GM19238 (cell line): ENCODE results near the gene MAP2.
"Not testable (repeated sequence)": the region's sequence is repeated elsewhere in the genome, so short reads cannot be mapped to it uniquely, and the experiment has no call there.

Experiments used
- DNase-seq: peaks from one replicate; pipeline ENCODE4 v3.0.0; 2011; ENCODE audit warnings: low spot score; ENCODE audit not compliant: insufficient read length

MAP2 gene

DNA sequence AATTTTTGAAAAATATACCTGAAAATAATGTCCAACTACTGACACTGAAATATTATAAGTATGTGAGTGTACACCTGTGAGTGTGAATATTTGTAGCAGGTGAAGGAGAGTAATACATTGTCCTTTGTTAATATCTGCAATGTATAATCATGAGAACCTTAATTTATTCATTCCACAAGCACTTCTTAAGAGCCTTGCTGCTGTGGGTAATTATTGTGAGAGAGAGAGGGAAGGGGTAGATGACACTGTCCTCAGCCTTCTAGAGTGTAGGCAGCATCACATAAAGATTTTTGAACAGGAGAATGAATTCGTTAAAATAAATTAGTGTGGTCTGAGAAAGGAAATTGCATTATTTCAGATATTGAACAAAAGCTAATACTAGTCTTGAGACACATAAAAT lies 157.2 kb downstream of the MAP2 start:
- DNase-seq, result no peak

DNA sequence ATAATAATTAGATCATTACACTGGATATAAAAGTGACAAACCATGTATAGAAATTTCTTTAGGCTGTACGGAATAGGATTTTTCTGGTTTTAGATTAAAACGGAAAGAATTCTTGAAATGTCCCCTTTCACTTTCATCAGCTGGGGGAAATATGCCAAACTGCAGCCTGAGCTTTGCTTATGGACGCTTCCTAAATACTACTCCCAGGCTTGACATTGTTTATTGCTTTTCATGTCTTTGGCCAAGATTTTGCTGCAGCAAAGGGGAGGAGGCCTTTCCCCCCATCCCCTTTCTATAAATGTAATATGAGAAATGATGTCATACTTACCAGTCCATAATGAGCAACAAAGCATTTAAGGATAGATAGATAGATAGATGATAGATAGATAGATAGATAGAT lies 158.4 kb downstream of the MAP2 start:
- DNase-seq, result no peak

GRCh38 chr2:209584472-209584871 lies 160.6 kb downstream of the MAP2 start:
- no peak for DNase-seq

DNA sequence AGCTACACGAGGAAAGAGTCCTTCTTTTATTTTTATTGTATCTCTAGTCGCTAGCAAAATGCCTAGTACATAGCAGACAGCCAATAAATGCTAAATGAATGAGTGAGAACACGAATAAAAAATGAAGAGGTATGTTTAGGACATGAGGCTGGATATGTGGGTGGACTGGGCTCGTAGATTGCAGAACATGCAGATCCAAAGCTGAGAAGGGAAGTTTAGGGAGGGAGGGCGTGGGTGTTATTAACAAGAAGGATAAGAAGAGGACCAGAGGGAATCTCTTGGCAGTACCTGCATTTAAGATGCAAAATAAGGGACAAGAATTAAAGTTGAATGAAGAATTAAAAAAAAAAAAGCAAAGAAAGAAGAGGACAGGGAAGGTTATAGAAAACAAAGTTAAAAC lies 161.1 kb downstream of the MAP2 start:
- no peak for DNase-seq

GRCh38 chr2:209591021-209591420 lies 167.2 kb downstream of the MAP2 start:
- no peak for DNase-seq

- DNase-seq, result no peak
These were observed 168.3 kb downstream of the MAP2 start for GRCh38 chr2:209592106-209592505.

- DNase-seq, result no peak
These were observed 170.1 kb downstream of the MAP2 start for GRCh38 chr2:209593930-209594329.

- DNase-seq, result no peak
These were observed 172.4 kb downstream of the MAP2 start for GRCh38 chr2:209596262-209596661.

DNA sequence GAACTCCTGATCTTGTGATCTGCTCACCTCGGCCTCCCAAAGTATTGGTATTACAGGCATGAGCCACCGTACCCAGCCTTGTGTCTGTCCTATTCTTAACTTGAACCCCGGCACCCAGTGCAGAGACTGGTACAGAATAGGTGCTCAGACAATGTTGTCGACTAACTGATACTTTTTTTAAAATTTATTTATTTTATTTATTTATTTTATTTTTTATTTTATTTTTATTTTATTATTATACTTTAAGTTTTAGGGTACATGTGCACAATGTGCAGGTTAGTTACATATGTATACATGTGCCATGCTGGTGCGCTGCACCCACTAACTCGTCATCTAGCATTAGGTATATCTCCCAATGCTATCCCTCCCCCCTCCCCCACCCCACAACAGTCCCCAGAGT lies 174.4 kb downstream of the MAP2 start:
- DNase-seq, result not testable (repeated sequence)

- no peak for DNase-seq
These were observed 176.7 kb downstream of the MAP2 start for GRCh38 chr2:209600341-209601171.

GRCh38 chr2:209601497-209601896 lies 177.7 kb downstream of the MAP2 start:
- no peak for DNase-seq

- no peak for DNase-seq
These were observed 178.4 kb downstream of the MAP2 start for GRCh38 chr2:209602259-209602658.

DNA sequence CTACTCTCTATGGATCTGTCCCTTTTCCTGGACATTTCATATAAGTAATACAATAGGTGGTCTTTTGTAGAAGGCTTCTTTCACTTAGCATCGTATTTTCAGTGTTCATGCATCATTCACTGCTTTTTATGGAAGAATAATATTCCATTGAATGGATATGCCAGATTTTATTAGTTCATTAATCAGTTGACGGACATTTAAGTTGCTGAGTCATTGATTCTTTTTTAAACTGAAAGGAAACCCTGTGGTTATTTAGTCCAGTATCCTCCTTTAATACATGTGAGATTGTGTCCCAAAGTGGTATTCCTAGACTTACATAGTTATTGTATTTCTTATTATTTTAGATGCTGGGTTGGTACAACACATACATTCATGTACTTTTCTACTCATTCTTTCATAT lies 185.7 kb downstream of the MAP2 start:
- no peak for DNase-seq

DNA sequence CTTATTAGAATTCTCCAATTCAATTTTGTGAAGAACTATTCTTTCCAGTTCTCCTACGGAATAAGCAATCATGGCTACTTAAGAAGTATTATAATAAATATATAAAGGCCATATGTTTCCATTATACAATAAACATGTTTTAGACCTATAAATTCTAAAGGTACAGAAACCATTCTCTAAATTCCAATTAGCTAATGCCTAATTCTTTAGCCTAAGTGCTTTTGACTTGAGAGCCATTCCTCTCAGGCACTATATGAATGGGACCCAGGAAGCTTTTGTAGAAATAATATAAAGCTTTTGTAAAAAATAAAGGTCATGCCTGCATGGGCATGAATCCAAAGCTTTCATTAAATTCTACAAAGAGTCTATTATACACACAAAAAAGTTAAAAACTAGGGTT lies 186.8 kb downstream of the MAP2 start:
- no peak for DNase-seq

GRCh38 chr2:209613649-209614305 lies 189.9 kb downstream of the MAP2 start:
- no peak for DNase-seq

GRCh38 chr2:209614690-209615369 lies 191.0 kb downstream of the MAP2 start:
- DNase-seq, result no peak

DNA sequence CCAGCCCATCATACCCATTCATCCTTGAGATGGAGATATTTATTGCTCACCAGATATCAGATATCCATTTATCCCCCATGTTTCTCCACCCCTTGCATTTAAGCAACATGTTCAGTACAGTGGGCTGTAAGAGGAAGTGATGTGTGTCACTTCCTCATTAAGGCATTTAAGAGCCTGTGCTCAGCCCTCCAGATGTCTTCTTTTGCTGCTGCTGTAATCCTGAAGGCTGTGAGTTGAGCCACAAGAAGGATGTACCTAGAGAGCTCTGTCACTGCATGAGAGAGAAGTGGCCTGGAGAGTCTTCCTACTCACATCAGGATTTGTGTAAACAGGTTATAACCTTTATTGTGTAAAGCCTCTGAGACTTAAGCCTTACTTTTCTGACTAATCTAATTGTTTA lies 195.9 kb downstream of the MAP2 start:
- DNase-seq, result no peak

GRCh38 chr2:209624192-209624938 lies 200.5 kb downstream of the MAP2 start:
- DNase-seq, result no peak

DNA sequence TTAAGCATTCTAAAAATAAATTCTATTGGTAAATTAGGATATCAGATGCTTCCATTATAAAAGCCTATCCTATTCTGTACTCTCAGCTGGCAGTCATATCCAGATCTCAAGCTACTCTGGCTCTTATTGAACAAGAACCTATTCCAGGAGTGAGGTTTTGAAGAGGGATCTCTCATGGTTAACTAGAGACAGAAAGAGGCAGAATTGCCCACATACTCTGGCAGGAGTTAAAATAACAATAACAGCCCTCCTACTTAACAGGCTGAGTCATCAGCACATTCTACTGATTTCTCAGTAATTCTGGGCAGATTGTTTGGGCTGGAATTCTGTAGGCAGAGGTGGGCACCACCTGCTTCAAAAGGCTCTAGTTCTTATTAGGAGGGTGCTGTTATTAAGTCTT lies 205.8 kb downstream of the MAP2 start:
- no peak for DNase-seq

GRCh38 chr2:209633911-209634310 lies 210.1 kb downstream of the MAP2 start:
- no peak for DNase-seq

DNA sequence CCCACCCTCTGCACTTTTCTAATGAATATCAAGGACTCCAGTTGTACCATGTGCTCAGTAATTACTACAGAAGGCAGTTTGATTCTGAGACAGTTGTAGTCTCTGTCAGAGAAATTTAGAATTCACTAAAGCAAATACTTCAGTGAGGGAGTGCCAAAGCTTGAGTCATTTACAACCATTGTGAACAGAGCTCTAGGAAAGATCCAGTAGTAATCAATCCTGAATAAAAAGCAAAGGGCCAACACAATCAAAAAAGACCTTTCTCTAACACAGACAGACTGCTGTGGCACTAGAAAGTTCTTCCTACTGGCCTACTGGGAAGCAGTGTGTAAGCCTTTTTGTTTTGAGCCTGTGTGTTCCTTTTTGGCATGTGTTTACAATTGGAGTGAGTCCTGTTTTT lies 212.2 kb downstream of the MAP2 start:
- no peak for DNase-seq

GRCh38 chr2:209637293-209637692 lies 213.4 kb downstream of the MAP2 start:
- no peak for DNase-seq
